SK-N-SH (cell line): ENCODE results near the gene UCK2. TPM values are rescaled to one million over a fixed set of nuclear protein-coding genes. Genes with fewer than 3 reads are reported as not detected.

Experiments
- CTCF ChIA-PET: fragments of 300-600, 350-600 bp; formaldehyde crosslinking; extraction: SDS; loops from one replicate; lab custom pipeline; 2021; lab: Yijun Ruan, JAX
- POLR2A ChIA-PET: fragments of 350-600 bp; sonication (Branson Sonifier 250); formaldehyde crosslinking; extraction: SDS; loops from one replicate; lab custom pipeline; 2020; ENCODE audit warnings: antibody characterized with exemption, inconsistent platforms; lab: Yijun Ruan, JAX
- DNase-seq: peaks from one replicate; pipeline ENCODE4 v3.0.0; 2012
- H2AFZ ChIP-seq: fragments of 200-600 bp; sonication (generic); 2 replicates; pipeline ENCODE4 v1.8.1; 2016; ENCODE audit warnings: antibody characterized with exemption, mild to moderate bottlenecking, low read depth
- H3F3A ChIP-seq: fragments of 200-600 bp; sonication (generic); replicated peaks from 2 replicates; pipeline ENCODE3; 2016; ENCODE audit warnings: antibody characterized with exemption, mild to moderate bottlenecking; ENCODE audit not compliant: insufficient read depth
- H3K27ac ChIP-seq, 2 experiments: fragments of 200-500 bp in 1 of 2; fragments of 200-600 bp in 1 of 2; sonication (Bioruptor generic) in 1 of 2; sonication (generic), shearing (Covaris generic) in 1 of 2; 2 replicates each; pipeline versions ENCODE4 v1.5.1 to v1.6.1; 2014 to 2016; ENCODE audit warnings: low read depth in 2 of 2, inconsistent platforms in 1 of 2, low read length in 1 of 2, mild to moderate bottlenecking in 1 of 2, mixed read lengths in 1 of 2
- H3K27me3 ChIP-seq: fragments of 200-600 bp; sonication (generic), shearing (Covaris generic); 2 replicates; pipeline ENCODE4 v1.6.1; 2016; ENCODE audit warnings: mixed run types; ENCODE audit not compliant: insufficient read depth
- H3K36me3 ChIP-seq, 2 experiments: fragments of 200-500 bp in 1 of 2; fragments of 200-600 bp in 1 of 2; sonication (Bioruptor generic) in 1 of 2; sonication (generic) in 1 of 2; replicated peaks in 1 of 2; 2 replicates each; pipeline versions ENCODE3 to v1.5.1; 2014 to 2016; ENCODE audit warnings: low read length in 1 of 2, mild to moderate bottlenecking in 1 of 2; ENCODE audit not compliant: insufficient read depth in 2 of 2, control insufficient read depth in 1 of 2
- H3K4me1 ChIP-seq, 2 experiments: fragments of 200-500 bp in 1 of 2; fragments of 200-600 bp in 1 of 2; sonication (Bioruptor generic) in 1 of 2; sonication (generic), shearing (Covaris generic) in 1 of 2; 2 replicates each; pipeline versions ENCODE4 v1.5.1 to v1.6.1; 2014 to 2016; ENCODE audit warnings: low read depth in 1 of 2, low read length in 1 of 2, mixed run types in 1 of 2; ENCODE audit not compliant: insufficient read depth in 2 of 2, control insufficient read depth in 1 of 2
- H3K4me2 ChIP-seq: fragments of 200-600 bp; sonication (generic), shearing (Covaris generic); 2 replicates; pipeline ENCODE4 v1.6.1; 2017; ENCODE audit warnings: mixed run types
- H3K4me3 ChIP-seq, 2 experiments: fragments of 200-500 bp in 1 of 2; fragments of 200-600 bp in 1 of 2; sonication (Bioruptor generic) in 1 of 2; sonication (generic), shearing (Covaris generic) in 1 of 2; 2 replicates each; pipeline versions ENCODE4 v1.5.1 to v1.8.1; 2014 to 2016; ENCODE audit warnings: low read depth in 2 of 2, inconsistent platforms in 1 of 2, low read length in 1 of 2, mild to moderate bottlenecking in 1 of 2, mixed read lengths in 1 of 2, moderate library complexity in 1 of 2
- H3K79me2 ChIP-seq: fragments of 200-600 bp; sonication (generic); 2 replicates; pipeline ENCODE4 v1.8.1; 2017; ENCODE audit warnings: mild to moderate bottlenecking; ENCODE audit not compliant: insufficient read depth
- H3K9ac ChIP-seq: fragments of 200-600 bp; sonication (generic); 2 replicates; pipeline ENCODE4 v1.6.1; 2017; ENCODE audit warnings: mixed run types
- H3K9me2 ChIP-seq: fragments of 200-600 bp; sonication (generic); 2 replicates; pipeline ENCODE4 v1.6.1; 2017; ENCODE audit warnings: mixed run types
- H3K9me3 ChIP-seq: fragments of 200-600 bp; sonication (generic); 2 replicates; pipeline ENCODE4 v1.6.1; 2017; ENCODE audit warnings: mixed run types, mild to moderate bottlenecking, moderate library complexity
- H4K20me1 ChIP-seq: fragments of 200-600 bp; sonication (generic); 2 replicates; pipeline ENCODE4 v1.6.1; 2017; ENCODE audit warnings: mild to moderate bottlenecking, mixed run types; ENCODE audit not compliant: insufficient read depth
- ELF1 ChIP-seq: IDR thresholded peaks from 2 replicates; pipeline ENCODE4 v1.4.0; 2012
- FOSL2 ChIP-seq: IDR thresholded peaks from 2 replicates; pipeline ENCODE4 v1.4.0; 2012; ENCODE audit warnings: low read depth, mild to moderate bottlenecking, moderate library complexity, borderline replicate concordance
- FOXM1 ChIP-seq: IDR thresholded peaks from 2 replicates; pipeline ENCODE4 v1.4.0; 2012; ENCODE audit warnings: low read depth, mild to moderate bottlenecking
- GABPA ChIP-seq: IDR thresholded peaks from 2 replicates; pipeline ENCODE4 v1.4.0; 2012; ENCODE audit warnings: low read depth, mild to moderate bottlenecking
- IRF3 ChIP-seq: fragments of 150-350 bp; IDR thresholded peaks from 2 replicates; pipeline ENCODE4 v1.6.1; 2016; ENCODE audit warnings: mild to moderate bottlenecking, low read depth, low read length
- MEF2A ChIP-seq: IDR thresholded peaks from 2 replicates; pipeline ENCODE4 v1.4.0; 2012; ENCODE audit warnings: low read depth, borderline replicate concordance
- MXI1 ChIP-seq: IDR thresholded peaks from 2 replicates; pipeline ENCODE4 v1.6.1; 2012; ENCODE audit warnings: mild to moderate bottlenecking, low read depth, low read length, improper control_type of control experiment
- NFIC ChIP-seq: IDR thresholded peaks from 2 replicates; pipeline ENCODE4 v1.4.0; 2012; ENCODE audit warnings: borderline replicate concordance
- NRF1 ChIP-seq: IDR thresholded peaks from 2 replicates; pipeline ENCODE4 v1.6.1; 2012; ENCODE audit warnings: low read depth, mild to moderate bottlenecking, low read length
- POLR2AphosphoS5 ChIP-seq: IDR thresholded peaks from 2 replicates; pipeline ENCODE4 v1.6.1; 2012; ENCODE audit warnings: low read depth, low read length
- REST ChIP-seq: IDR thresholded peaks from 2 replicates; pipeline ENCODE4 v1.6.1; 2012; ENCODE audit warnings: mild to moderate bottlenecking, low read depth, low read length, moderate library complexity
- RFX5 ChIP-seq: IDR thresholded peaks from 2 replicates; pipeline ENCODE4 v1.6.1; 2012; ENCODE audit warnings: mild to moderate bottlenecking, improper control_type of control experiment, low read length
- SMC3 ChIP-seq: IDR thresholded peaks from 2 replicates; pipeline ENCODE4 v1.6.1; 2012; ENCODE audit warnings: low read depth, low read length, improper control_type of control experiment
- USF2 ChIP-seq: fragments of 150-350 bp; IDR thresholded peaks from 2 replicates; pipeline ENCODE4 v1.6.1; 2017; ENCODE audit warnings: antibody characterized with exemption, low read length, low read depth, borderline replicate concordance
- YY1 ChIP-seq: IDR thresholded peaks from 2 replicates; pipeline ENCODE4 v1.4.0; 2012; ENCODE audit warnings: low read depth, mild to moderate bottlenecking
- WGBS: methylation state at CpG from one replicate; pipeline ENCODE4 v1.1.6; 2017; ENCODE audit warnings: low lambda C conversion rate; 5-methylcytosine and 5-hydroxymethylcytosine counted together
- polyA plus RNA-seq, 3 experiments: library from polyadenylated mRNA; depleted of rRNA; stranded (reverse); fragments of >200 nt; gene quantifications; 2 replicates each; pipeline ENCODE4 v1.2.3, GENCODE V29; 2012

Gene UCK2
- polyA plus RNA-seq, 1 of the 3 experiments (the other 2 are of a cell fraction): 53.7 TPM

- Histone ChIP-seq H2AFZ (no peak overlapping the region), H3K36me3 (peaks cover 7 to 36% of the 10 kb centered on the region in 2 experiments), H3K9me3 (no peaks in the 10 kb centered on the region), H3K27me3 (no peaks in the 10 kb centered on the region), H3K4me1 (peaks cover 6 to 16% of the 10 kb centered on the region in 2 experiments; a peak in 3 of 4 replicates), H3F3A (no peaks in the 10 kb centered on the region), H3K79me2 (peaks cover 29% of the 10 kb centered on the region), H3K27ac (peak overlapping the region in 1 of 2 experiments; percentile 51; a peak in 2 of 4 replicates), H3K9ac (no peak overlapping the region), H3K9me2 (no peaks in the 10 kb centered on the region), H4K20me1 (no peaks in the 10 kb centered on the region), H3K4me2 (peak overlapping the region; percentile 11; the same call in 1 of the 2 replicates), H3K4me3 (no peak overlapping the region)
- ChIA-PET POLR2A (no interaction called here), CTCF (interaction anchor here (0.6 to 1.2 kb wide), 2 partner anchors 12 to 63 kb away, joined by 3 read pairs; no protein-coding TSS in a partner anchor)
- 86% methylated on average over 7 of the region's 7 CpGs for WGBS
- no peak for DNase-seq
- TF ChIP-seq NFIC: no peak
- no peak for TF ChIP-seq POLR2AphosphoS5
- no peak for TF ChIP-seq MEF2A
- no peak for TF ChIP-seq REST
These were observed 63.9 kb downstream of the UCK2 start for GRCh38 chr1:165891111-165891860.

- DNase-seq: no peak
- Histone ChIP-seq H3K27me3 (no peaks in the 10 kb centered on the region), H4K20me1 (no peaks in the 10 kb centered on the region), H3K4me2 (no peak overlapping the region), H3K9ac (no peak overlapping the region), H3K27ac (no peak overlapping the region), H3K36me3 (peaks cover 7 to 36% of the 10 kb centered on the region in 2 experiments), H2AFZ (no peak overlapping the region), H3K9me2 (no peaks in the 10 kb centered on the region), H3K4me3 (no peak overlapping the region), H3F3A (peaks cover 9% of the 10 kb centered on the region), H3K9me3 (no peaks in the 10 kb centered on the region), H3K79me2 (peaks cover 20% of the 10 kb centered on the region), H3K4me1 (peaks cover 20 to 30% of the 10 kb centered on the region in 2 experiments)
- POLR2A ChIA-PET: no interaction called here
- WGBS: 85% methylated on average over 4 of the region's 4 CpGs
- CTCF ChIA-PET: interaction anchor here (1.3 kb wide), 1 partner anchor 21 kb away, joined by 5 read pairs; no protein-coding TSS in a partner anchor
- TF ChIP-seq ELF1: no peak
- TF ChIP-seq GABPA: no peak
- no peak for TF ChIP-seq NFIC
- no peak for TF ChIP-seq YY1
- TF ChIP-seq MXI1: no peak
- TF ChIP-seq NRF1: no peak
- no peak for TF ChIP-seq SMC3
- no peak for TF ChIP-seq RFX5
- no peak for TF ChIP-seq IRF3
- no peak for TF ChIP-seq POLR2AphosphoS5
- no peak for TF ChIP-seq USF2
- TF ChIP-seq FOXM1: no peak
- no peak for TF ChIP-seq FOSL2
These were observed 65.5 kb downstream of the UCK2 start for GRCh38 chr1:165892935-165893334.
